ENCODE measurements around the gene MYMK.

MYMK gene

DNA sequence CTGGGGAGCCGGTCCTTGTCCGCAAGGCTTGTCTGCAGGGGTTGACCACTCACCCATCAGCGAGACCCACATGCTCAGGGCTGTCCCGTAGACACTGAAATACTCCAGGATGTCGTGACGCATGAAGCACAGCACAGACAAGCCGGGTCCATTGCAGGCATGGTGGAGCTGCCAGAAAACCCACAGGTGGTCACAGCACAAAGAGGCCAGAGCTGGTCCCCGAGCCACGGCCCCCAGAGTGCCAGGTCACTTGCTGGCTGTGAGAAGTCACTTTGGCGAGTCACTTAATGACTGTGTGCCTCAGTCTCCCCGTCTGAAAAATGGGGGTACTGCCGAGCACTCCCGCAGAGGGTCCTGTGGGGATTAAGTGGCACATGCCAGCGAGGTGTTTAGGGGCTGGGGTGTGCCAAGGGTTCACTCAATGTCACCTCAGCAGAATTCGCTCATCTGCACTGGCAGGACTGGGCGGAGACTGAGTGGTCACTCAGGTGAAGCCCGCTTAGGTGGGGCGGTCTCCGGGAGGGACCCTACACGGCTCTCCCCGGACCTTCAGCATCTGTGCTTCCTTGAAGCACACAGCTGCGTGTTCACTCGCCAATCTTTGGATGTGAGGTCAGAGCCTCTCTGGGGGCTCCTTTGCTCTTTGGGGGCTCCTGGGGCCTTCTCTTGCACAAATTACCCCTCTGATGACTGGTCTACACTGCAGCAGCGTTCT lies 4.5 kb downstream of the MYMK start:
- Mint-ChIP-seq H3K4me3 (no peak overlapping the region), H3K27me3 (no peaks in the 10 kb centered on the region), H3K9me3 (ENCODE audit: low read depth) (no peaks in the 10 kb centered on the region), H3K4me1 (ENCODE audit: low read depth) (no peaks in the 10 kb centered on the region), H3K27ac (no peak overlapping the region), H3K36me3 (no peaks in the 10 kb centered on the region)

DNA sequence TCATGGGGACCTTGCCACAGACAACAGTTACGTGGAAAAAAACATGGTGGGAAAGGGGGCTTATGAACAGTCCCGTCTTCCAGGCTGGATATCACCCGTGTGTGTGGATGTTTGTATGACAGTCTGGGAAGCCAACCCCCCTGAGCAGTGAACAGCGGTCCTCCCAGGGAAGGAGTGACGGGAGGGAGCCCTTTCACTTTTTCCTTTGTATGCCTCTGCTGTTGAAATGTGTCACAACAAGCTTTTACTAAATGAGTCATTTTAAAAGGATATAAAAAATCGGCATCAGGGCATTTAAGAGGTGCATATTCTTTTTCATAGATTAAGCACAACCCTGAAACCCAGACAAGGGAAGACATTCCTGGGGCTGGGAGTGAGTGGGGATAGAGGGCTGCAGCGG lies 5.1 kb downstream of the MYMK start:
- H3K4me3 Mint-ChIP-seq, result no peak overlapping the region
- no peaks in the 10 kb centered on the region for H3K27me3 Mint-ChIP-seq
- H3K36me3 Mint-ChIP-seq, result no peaks in the 10 kb centered on the region
- no peak overlapping the region for H3K27ac Mint-ChIP-seq
- H3K9me3 Mint-ChIP-seq (ENCODE audit: low read depth), result no peaks in the 10 kb centered on the region
- H3K4me1 Mint-ChIP-seq (ENCODE audit: low read depth), result no peaks in the 10 kb centered on the region

DNA sequence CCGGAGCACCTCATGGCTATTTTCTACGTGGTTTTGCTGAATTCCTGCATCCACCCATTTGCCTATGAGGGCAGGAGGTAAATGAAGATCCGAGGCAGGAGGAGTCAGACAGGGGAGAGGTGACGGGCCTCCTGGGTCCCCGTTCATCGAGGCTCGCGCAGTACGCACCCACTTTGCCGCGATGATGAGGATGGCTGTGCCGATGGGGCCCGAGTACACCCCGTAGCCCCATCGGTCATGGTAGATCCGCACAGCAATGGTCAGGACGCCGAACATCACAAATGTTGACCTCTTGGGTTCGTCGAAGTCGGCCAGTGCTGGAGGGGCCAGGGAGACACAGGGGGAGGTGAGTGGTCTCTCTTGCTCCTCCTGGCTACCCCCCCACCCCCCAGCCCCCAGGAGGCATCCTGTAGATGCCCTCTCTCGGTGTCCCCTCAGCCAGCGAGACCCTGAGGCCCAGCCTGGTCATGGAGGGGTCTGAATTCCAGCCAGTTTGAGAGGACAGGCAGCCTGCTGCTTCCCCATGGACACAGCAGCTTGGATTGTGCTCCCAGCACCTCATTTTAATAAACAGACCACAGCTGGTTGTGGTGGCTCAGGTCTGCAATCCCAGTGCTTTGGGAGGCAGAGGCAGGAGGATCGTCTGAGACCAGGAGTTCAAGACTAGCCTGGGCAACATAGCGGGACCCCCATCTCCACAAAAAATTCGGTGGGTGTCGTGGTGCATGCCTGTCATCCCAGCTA lies 5.9 kb downstream of the MYMK start:
- Mint-ChIP-seq H3K27ac (no peak overlapping the region), H3K27me3 (no peaks in the 10 kb centered on the region), H3K4me3 (no peak overlapping the region), H3K9me3 (ENCODE audit: low read depth) (no peaks in the 10 kb centered on the region), H3K36me3 (no peaks in the 10 kb centered on the region), H3K4me1 (ENCODE audit: low read depth) (no peaks in the 10 kb centered on the region)

DNA sequence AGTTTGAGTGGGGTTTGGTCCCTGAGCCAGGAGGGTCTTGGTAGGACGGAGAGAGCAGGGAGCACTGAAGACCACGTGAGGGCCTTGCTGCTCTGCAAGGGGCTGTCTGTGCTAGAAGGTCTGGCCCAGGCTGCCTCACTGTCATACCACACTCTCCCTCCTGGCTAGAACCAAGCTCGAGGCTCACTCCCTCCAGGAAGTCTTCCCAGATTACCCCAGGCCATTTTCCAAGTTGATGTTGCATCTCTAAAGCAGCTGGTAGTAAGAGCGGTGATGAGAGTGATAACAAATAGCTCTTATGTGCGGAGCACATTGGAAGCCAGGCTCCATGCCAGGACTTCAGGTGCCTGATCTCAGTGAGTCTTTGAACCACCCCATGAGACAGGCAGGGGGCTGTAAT lies 6.6 kb downstream of the MYMK start:
- Mint-ChIP-seq H3K27me3 (no peaks in the 10 kb centered on the region), H3K4me1 (ENCODE audit: low read depth) (no peaks in the 10 kb centered on the region), H3K27ac (no peak overlapping the region), H3K36me3 (no peaks in the 10 kb centered on the region), H3K4me3 (no peak overlapping the region), H3K9me3 (ENCODE audit: low read depth) (no peaks in the 10 kb centered on the region)

DNA sequence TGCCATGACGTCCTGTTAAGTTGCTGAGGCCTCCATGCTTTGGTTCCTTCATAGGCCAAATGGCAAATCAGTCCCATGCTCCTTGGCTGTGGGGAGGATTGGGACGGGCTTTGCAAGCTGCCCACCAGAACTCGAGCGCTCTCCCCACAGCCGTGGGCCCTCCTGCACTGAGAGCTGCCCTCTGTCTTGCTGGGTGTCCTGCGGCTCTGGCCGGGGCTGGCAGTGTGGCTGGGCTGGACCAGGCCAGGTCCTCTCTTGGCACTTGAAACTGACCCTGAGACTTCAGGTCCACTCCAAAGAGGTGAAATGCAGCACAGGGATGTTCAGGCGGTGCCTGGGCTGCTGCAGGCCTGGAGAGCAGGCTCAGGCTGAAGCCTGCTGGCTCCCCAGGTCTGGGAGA lies 7.0 kb downstream of the MYMK start:
- Mint-ChIP-seq H3K4me1 (ENCODE audit: low read depth) (no peaks in the 10 kb centered on the region), H3K9me3 (ENCODE audit: low read depth) (no peaks in the 10 kb centered on the region), H3K36me3 (no peaks in the 10 kb centered on the region), H3K27ac (no peak overlapping the region), H3K27me3 (no peaks in the 10 kb centered on the region), H3K4me3 (no peak overlapping the region)

DNA sequence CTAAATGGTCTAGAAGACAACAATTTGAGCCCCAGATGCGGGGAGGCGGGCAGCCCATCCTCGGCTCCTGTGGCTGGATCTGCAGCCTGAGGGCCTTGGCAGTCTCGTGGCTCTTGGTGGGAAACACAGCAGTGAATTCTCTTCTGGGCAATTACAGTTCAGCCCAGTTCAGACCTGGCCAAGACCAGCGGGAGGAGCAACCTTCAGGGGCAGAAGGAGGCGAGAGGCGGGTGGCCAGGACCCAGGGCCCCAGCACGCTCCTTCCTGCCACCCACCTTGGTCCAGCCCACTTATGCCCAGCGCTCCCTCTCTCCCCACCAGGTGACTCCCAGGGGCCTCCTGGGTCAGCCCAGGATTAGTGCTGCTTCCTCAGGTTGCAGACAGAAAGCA lies 7.8 kb downstream of the MYMK start:
- H3K4me1 Mint-ChIP-seq (ENCODE audit: low read depth), result no peaks in the 10 kb centered on the region
- H3K27ac Mint-ChIP-seq, result no peak overlapping the region
- H3K27me3 Mint-ChIP-seq, result no peaks in the 10 kb centered on the region
- H3K36me3 Mint-ChIP-seq, result no peaks in the 10 kb centered on the region
- no peak overlapping the region for H3K4me3 Mint-ChIP-seq
- H3K9me3 Mint-ChIP-seq (ENCODE audit: low read depth), result no peaks in the 10 kb centered on the region

DNA sequence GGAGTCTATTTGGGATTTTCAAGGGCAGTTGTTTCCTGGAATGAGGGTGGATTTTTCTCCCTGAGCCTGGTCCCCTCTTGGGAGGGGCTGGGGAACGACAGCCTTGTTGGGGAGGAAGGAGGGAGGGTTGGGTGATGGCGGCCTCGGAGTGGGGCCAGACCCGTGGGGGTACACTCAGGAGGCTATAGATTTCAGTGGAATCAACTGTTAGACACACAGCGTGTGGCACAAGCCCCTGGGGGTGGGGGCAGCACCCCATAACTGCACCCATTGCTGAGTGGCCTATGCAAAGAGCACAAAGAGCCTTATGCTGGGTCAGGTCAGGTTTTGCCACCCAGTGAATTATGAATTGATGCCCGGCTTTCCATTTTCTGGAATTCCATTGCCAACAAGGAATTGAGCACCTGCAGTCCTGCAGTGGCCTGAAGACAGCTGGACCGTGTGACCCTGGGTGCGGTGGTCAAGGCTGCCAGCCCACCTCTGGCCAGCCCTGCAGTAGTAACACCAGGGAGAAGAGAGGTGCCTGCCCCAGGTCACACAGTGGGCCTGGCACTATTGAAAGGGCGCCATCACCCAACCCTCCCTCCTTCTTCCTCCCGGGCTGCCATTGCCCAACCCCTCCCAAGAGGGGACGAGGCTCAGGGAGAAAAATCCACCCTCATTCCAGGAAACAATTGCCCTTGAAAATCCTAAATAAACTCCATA lies 8.4 kb downstream of the MYMK start:
- Mint-ChIP-seq H3K27ac (no peak overlapping the region), H3K4me3 (no peak overlapping the region), H3K4me1 (ENCODE audit: low read depth) (no peaks in the 10 kb centered on the region), H3K27me3 (no peaks in the 10 kb centered on the region), H3K9me3 (ENCODE audit: low read depth) (no peaks in the 10 kb centered on the region), H3K36me3 (no peaks in the 10 kb centered on the region)

DNA sequence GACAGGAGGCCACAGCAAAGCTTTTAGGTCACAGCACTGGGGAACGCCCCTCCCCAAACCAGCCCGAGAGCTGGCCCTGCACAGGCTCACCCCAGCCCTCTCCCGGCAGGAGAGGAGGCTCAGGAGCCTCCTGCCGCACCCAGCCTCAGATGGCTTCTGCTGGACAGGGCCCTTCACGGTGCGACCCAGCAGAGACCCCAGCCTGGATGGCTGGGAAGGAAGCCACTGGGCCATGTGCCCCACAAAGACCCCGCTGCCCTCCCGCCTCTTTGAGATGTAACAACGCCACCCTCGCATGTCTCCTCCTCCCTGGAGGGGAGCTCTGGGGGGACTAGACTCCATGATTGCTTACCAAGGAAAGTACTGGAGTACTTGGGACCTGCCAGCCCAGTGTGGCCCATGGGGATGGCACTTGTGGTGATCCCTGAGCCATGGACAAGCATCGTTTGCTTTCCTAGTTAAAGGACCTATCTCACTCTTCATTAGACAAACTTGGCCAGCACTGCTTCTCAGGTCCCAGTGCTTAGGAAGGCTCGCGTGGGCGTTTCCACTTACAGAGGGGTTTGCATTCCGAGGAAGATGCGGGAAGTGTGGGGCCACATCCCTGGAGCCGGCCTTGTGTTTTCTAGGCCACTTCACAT lies 9.0 kb downstream of the MYMK start:
- Mint-ChIP-seq H3K36me3 (no peaks in the 10 kb centered on the region), H3K9me3 (ENCODE audit: low read depth) (no peaks in the 10 kb centered on the region), H3K27ac (no peak overlapping the region), H3K4me3 (no peak overlapping the region), H3K27me3 (no peaks in the 10 kb centered on the region), H3K4me1 (ENCODE audit: low read depth) (peaks cover under 1% of the 10 kb centered on the region)

DNA sequence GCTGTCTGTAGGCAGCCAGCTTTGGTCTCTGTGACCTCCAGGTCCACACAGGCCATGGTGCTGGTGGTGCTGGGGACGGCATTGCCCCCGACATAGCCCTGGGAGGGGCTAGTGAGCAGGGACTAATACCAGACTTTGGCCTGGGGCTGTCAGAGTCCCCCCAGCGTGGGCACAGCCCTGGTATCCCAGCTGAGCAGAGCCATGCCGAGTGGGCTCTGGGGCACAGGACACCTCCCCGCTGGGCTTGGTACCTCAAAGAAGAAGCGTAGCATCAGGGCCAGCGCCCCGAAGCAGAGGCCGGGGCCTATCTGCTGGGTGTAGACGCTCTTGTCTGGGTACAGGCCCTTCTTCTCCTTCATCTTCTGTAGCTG lies 9.5 kb downstream of the MYMK start:
- H3K27ac Mint-ChIP-seq, result no peak overlapping the region
- H3K4me1 Mint-ChIP-seq (ENCODE audit: low read depth), result peaks cover 2% of the 10 kb centered on the region
- no peaks in the 10 kb centered on the region for H3K9me3 Mint-ChIP-seq (ENCODE audit: low read depth)
- H3K27me3 Mint-ChIP-seq, result no peaks in the 10 kb centered on the region
- H3K4me3 Mint-ChIP-seq, result no peak overlapping the region
- no peaks in the 10 kb centered on the region for H3K36me3 Mint-ChIP-seq

DNA sequence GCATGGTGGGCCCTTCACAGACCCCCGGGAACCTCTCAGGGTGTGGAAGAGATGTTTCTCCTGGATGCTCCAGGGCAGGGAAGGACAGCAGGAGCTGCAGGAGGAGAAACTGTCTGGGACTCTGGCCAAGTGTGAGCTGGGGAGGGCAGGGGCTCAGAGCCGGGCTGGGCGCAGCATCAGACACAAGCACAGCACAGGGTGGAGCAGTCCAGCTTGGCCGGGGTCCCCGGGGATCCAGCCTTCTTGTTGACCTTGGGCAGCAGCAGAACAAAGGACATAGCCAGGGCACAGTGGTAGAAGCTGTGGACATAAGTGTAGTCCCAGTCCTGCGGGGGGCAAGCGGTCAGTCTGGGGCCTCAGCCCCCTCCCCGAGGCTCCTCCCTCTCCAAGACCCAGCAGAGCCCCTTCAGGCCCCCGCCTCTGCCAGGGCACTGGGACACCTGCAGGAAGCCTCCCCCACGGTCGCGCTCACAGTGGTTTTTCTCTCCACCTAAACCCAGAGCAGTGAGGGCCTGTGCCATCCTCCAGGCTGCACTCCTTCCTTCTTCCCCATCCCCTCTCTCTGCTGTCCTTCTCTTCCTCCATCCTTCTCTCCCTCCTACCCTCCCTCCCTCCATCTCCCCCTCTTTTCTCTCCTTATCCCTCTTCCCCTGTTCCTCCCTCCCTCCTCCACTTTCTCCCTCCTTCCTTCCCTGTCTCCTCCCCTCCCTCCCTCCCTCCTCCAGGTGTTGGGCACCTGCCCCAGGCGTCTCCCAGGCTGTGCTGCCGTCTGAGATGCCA lies 10.1 kb downstream of the MYMK start:
- H3K9me3 Mint-ChIP-seq (ENCODE audit: low read depth), result no peaks in the 10 kb centered on the region
- H3K36me3 Mint-ChIP-seq, result no peaks in the 10 kb centered on the region
- peaks cover 7% of the 10 kb centered on the region for H3K4me1 Mint-ChIP-seq (ENCODE audit: low read depth)

DNA sequence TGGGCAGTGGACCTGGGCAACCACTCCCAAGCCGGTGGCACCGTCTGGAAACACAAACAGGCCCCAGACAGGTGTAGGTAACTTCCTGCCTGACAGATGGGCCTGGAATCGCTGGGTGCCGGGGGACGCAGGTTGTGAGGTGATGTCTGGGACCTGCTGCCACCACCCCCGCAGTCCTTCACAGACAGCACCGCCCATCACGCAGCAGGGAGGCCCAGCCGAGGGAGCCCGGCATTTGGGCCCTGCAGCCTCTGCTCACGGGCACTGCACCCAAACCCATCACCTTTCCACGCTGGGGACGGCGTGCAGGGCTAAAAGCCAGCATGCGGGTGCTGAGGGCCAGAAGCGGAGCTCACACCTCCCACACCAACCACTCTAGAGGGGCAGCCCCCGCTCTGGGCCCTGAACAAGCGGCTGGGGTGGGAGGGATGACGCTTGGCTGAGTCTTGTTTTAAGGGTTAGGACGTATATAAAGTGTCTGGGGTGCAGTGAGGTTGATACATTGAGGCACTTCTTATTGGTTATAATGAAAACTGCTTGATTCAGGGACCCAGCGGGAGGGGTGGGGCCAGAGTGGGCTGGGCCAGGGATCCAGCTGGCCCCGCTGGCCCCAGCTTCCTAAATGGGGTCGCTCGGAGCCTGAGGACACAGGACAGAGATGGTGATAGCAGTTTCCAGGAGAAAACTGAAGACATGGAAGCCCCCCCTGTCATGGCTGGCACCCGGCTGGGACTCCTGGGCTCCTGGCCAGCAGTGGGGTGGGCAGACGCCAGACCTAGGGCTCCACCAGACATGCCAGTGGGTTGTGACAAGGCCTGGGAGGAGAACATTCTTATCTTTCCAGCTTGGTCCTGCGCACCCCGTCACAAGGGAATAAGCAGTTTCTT lies 11.3 kb downstream of the MYMK start:
- no peaks in the 10 kb centered on the region for H3K36me3 Mint-ChIP-seq
- H3K9me3 Mint-ChIP-seq (ENCODE audit: low read depth), result no peaks in the 10 kb centered on the region
- H3K4me3 Mint-ChIP-seq, result no peak overlapping the region
- H3K4me1 Mint-ChIP-seq (ENCODE audit: low read depth), result peaks cover 17% of the 10 kb centered on the region
- H3K27me3 Mint-ChIP-seq, result no peaks in the 10 kb centered on the region
- no peak overlapping the region for H3K27ac Mint-ChIP-seq

More for the DNA sequence above, 10.1 kb downstream of the MYMK start:
- no peaks in the 10 kb centered on the region for H3K27me3 Mint-ChIP-seq
- H3K4me3 Mint-ChIP-seq, result no peak overlapping the region
- H3K27ac Mint-ChIP-seq, result no peak overlapping the region

DNA sequence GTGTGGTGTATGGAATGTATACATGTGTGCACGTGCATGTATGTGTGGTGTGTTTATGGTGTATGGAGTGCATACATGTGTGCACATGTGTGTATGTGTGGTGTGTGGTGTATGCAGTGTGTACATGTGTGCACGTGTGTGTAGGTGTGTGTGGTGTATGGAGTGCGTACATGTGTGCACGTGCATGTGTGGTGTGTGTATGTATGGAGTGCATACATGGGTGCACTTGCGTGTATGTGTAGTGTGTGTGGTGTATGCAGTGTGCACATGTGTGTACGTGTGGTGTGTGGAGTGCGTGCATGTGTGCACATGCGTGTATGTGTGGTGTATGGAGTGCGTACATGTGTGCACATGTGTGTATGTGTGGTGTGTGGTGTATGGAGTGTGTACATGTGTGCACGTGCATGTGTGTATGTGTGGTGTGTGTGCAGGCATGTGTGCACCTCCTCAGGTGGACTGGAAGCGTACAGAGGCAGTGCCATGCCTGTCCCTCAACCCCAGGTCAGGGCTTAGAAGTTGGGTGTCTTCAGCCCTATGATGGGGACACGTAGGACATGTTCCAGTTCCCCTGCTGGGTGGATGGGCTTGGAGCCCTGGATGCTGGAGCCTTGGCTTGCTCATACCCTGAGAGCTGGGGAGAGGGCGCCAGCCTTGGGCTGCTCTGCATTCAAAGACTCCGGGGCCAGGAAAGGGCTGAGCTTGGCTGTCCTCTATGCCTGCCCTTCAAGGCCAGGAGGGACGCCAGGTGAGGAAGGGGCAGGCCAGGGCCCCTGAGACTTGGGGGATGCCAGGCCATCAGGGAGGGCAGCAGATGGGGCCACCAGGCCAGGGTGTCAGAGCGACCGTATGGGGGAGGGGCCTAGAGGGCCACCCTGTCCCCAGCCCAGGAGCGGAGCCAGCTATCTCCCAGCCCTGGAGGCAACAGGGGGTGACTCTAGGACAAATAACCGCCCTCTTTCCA lies 12.2 kb downstream of the MYMK start:
- no peaks in the 10 kb centered on the region for H3K36me3 Mint-ChIP-seq
- no peaks in the 10 kb centered on the region for H3K9me3 Mint-ChIP-seq (ENCODE audit: low read depth)
- peaks cover 23% of the 10 kb centered on the region for H3K4me1 Mint-ChIP-seq (ENCODE audit: low read depth)
- no peak overlapping the region for H3K27ac Mint-ChIP-seq
- no peaks in the 10 kb centered on the region for H3K27me3 Mint-ChIP-seq
- no peak overlapping the region for H3K4me3 Mint-ChIP-seq

DNA sequence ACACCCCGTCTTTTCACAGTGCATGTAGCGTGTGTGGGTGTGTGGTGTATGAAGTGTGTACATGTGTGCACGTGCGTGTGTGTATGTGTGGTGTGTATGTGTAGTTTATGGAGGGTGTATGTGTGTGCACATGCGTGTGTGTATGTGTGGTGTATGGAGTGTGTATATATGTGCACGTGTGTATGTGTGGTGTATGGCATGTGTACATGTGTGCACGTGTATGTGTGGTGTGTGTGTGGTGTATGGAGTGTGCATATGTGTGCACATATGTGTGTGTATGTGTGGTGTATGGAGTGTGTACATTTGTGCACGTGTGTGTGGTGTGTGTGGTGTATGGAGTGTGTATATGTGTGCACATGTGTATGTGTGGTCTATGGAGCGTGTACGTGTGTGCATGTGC lies 13.2 kb downstream of the MYMK start:
- Mint-ChIP-seq H3K27ac (no peak overlapping the region), H3K9me3 (ENCODE audit: low read depth) (no peaks in the 10 kb centered on the region), H3K4me1 (ENCODE audit: low read depth) (peaks cover 26% of the 10 kb centered on the region), H3K4me3 (no peak overlapping the region), H3K36me3 (no peaks in the 10 kb centered on the region), H3K27me3 (no peaks in the 10 kb centered on the region)

Data from activated naive CD8-positive, alpha-beta T cell (primary cell).